ENCODE data around the gene EIF4E1B.

Gene EIF4E1B

GRCh38 chr5:176629317-176629852, 1.1 kb upstream of the EIF4E1B start:
- TF ChIP-seq CTCF (IDR thresholded peaks at IDR 0.05; ENCODE audit: low read depth, low read length), result no peak
- H3K4me3 ChIP-seq (ENCODE audit: low read depth, low read length), result no peak overlapping the region

GRCh38 chr5:176630681-176631222, 277 bp downstream of the EIF4E1B start:
- peak overlapping the region; percentile 44 for H3K4me3 ChIP-seq (ENCODE audit: low read depth, low read length)
- TF ChIP-seq CTCF (IDR thresholded peaks at IDR 0.05; ENCODE audit: low read depth, low read length), result no peak

GRCh38 chr5:176631383-176632200, 1.1 kb downstream of the EIF4E1B start:
- no peak overlapping the region for H3K4me3 ChIP-seq (ENCODE audit: low read depth, low read length)
- TF ChIP-seq CTCF (IDR thresholded peaks at IDR 0.05; ENCODE audit: low read depth, low read length), result no peak

GRCh38 chr5:176632745-176633144, 2.3 kb downstream of the EIF4E1B start:
- H3K4me3 ChIP-seq (ENCODE audit: low read depth, low read length), result no peak overlapping the region
- no peak for TF ChIP-seq CTCF (IDR thresholded peaks at IDR 0.05; ENCODE audit: low read depth, low read length)

- no peak for TF ChIP-seq CTCF (IDR thresholded peaks at IDR 0.05; ENCODE audit: low read depth, low read length)
- no peak overlapping the region for H3K4me3 ChIP-seq (ENCODE audit: low read depth, low read length)
These were observed 3.1 kb downstream of the EIF4E1B start for GRCh38 chr5:176633598-176633997.

GRCh38 chr5:176636426-176636825, 6.0 kb downstream of the EIF4E1B start:
- TF ChIP-seq CTCF (IDR thresholded peaks at IDR 0.05; ENCODE audit: low read depth, low read length), result no peak
- H3K4me3 ChIP-seq (ENCODE audit: low read depth, low read length), result no peak overlapping the region

GRCh38 chr5:176637556-176637955, 7.1 kb downstream of the EIF4E1B start:
- no peak for TF ChIP-seq CTCF (IDR thresholded peaks at IDR 0.05; ENCODE audit: low read depth, low read length)
- H3K4me3 ChIP-seq (ENCODE audit: low read depth, low read length), result no peak overlapping the region
